NCI-H2081 (cell line): ENCODE data around the gene TIMP4.
A peak's percentile ranks its signal among the peaks of the same experiment; 100 is the strongest.

Experiments used
- DNase-seq, 2 experiments: peaks; one replicate each; lab custom pipeline; 2025; lab: John Stamatoyannopoulos, UW

The TIMP4 gene

DNA sequence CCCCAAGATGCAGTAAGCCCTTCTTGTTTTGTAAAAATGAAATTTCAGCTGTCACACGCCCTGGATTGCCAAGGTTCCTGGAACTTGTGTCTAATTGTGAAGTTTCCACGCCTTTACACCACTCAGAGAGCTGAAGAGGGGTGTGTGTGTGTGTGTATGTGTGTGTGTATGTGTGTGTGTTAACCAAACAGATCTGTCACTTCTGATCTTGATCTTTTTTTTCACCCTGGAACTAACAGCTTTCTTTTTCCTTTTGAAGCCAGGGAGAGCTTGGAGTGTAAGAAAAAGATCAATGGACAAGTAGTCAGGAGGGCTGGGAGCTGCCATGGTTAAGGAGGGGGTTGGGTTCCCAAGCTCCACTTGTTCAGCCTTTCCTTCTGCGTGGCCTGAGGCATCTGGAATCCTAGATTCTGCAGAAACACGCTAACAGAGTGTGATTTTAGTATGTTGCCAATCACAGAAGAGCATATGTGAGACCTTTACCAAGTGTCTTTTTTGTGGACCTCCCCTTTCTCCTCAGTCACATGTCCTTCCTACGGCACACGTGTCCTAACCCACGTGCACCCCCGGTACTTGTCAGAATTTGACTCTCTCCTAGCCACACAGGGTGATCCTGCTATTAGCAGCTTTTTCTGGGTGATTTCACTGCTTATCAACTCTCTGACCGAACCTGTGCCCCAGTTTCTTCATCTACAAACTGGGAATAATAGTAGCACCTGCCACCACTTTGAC is 11.5 kb downstream of the TIMP4 start:
- no peak for DNase-seq

- no peak for DNase-seq
These were observed 14.7 kb downstream of the TIMP4 start for GRCh38 chr3:12143949-12144504.

GRCh38 chr3:12142476-12142875 is 16.2 kb downstream of the TIMP4 start:
- DNase-seq = no peak

DNA sequence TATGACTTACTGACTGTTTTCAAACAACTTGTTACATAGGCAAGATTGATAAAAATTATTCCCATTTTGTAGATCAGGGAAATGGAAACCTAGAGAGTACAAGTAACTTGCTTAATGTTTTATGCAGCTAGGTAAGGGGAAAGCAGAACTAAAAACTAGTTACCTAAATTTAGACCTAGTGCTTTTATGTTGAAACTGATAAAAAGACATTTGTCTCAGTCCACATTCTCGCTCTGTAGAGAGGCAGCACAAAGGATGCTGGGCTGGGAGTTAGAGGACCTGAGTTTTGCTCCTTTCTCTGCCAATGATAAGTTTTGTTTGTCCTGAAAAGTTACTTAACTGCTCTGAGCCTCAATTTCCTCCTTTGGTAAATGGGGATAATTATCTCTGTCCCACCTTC is 17.4 kb downstream of the TIMP4 start:
- no peak for DNase-seq

GRCh38 chr3:12139111-12139511 is 19.6 kb downstream of the TIMP4 start:
- DNase-seq = no peak

DNA sequence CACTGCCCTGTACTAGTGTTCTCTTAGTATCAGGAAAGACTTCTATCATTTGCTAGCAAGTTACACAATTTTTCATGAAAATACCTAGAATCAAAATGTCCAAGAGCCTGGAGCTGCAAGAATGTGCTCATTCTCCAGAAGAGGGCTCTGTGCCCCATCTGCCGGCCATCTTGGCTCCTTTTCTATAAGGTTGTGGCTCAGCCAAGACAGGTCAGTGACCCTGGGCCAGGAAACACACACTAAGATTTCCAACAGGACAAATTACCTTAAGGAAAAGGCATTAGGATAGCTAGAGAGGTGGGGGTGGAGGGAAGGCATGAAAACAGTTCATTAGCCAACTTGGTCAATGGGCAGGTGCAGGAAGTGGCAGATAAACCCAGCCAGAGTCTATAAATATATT is 20.7 kb downstream of the TIMP4 start:
- no peak for DNase-seq

DNA sequence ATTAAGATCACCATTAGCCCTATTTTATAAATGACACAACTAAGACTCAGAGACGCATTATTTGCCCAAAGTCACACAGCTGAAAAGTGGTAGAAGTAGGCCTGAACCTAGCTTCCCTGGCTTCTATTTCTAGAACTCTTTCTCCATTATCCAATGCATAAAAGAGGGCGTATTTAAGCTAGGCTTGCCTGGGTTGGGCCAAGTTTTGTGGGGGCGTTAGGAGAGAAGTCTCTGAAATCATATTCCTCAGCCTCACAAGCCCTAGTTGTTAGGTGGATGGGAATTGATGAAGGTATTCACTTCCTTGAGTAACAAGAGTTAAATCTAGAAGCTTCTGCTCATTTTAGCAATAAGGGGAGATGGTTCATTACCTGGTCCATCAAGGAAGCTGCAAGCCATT is 22.3 kb downstream of the TIMP4 start:
- no peak for DNase-seq

DNA sequence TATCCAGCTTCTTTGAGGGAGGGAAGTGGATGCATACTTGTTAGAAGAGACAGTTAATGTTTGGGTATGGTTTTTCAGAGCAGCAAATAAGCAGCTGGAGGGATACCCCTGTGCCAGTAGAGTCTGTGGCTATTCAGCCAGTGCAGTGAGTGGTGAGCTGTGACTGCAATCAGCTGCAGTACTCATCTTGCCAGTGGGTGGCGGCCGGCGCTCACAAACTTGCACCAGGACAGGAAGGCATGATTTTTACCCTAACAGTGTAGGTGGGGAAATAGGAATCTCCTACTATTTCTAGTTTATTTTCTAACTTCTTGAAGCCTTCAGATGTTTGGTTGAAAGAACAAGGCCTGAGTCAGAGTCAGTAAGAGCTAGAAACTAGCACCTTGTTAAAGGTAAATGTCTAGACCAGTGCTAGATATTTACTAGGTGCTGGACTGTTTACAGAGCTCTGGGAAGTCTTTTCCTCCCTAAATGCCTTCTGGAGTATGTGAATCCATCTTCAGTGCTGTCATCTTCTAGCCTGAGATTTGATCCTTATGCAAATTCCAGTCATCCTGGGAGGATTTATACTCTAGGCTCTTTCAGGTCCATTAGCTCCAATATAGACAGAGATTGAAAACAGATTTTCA is 23.6 kb downstream of the TIMP4 start:
- DNase-seq = peak; percentile 42 to 43

GRCh38 chr3:12132881-12133280 is 25.8 kb downstream of the TIMP4 start:
- DNase-seq = no peak

GRCh38 chr3:12131351-12132090 is 27.2 kb downstream of the TIMP4 start:
- no peak for DNase-seq

GRCh38 chr3:12127391-12127790 is 31.3 kb downstream of the TIMP4 start:
- DNase-seq = no peak

GRCh38 chr3:12125772-12126171 is 32.9 kb downstream of the TIMP4 start:
- DNase-seq = no peak

DNA sequence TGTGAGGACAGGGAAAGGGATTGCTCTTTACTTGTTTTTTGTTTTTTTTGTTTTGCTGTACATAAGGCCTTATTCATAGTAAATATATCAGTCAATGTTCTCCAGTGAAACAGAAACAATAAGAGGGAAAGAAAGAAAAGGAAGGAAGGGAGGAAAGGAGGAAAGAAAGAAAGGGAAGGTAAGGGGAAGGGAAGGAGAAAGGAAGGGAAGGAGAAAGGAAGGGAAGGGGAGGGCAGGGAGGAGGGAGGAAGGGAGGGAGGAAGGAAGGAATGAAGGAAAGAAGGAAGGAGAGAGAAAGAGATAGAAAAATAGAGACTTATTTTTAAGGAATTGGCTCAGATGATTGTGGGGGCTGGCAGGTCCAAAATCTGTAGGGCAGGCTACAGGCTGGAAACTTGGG is 37.2 kb downstream of the TIMP4 start:
- DNase-seq = no peak

GRCh38 chr3:12120374-12121140 is 38.2 kb downstream of the TIMP4 start:
- no peak for DNase-seq

- DNase-seq = no peak
These were observed 41.2 kb downstream of the TIMP4 start for GRCh38 chr3:12117473-12117872.

DNA sequence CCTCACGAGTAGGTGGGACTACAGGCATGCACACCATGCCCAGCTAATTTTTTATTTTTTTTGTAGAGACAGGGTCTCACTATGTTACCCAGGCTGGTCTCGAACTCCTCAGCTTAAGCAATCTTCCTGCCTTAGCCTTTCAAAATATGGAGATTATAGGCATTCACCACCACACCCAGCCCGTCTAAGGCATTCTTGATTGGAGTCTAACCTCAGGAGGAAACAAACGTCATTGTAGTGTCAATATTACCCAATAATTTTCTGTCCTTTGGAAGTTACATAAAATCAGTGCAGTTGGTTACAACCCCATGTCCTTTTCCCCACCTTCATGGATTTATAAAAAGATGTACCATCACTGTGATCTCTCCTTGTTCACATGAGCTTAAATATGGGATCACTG is 41.8 kb downstream of the TIMP4 start:
- DNase-seq = no peak

DNA sequence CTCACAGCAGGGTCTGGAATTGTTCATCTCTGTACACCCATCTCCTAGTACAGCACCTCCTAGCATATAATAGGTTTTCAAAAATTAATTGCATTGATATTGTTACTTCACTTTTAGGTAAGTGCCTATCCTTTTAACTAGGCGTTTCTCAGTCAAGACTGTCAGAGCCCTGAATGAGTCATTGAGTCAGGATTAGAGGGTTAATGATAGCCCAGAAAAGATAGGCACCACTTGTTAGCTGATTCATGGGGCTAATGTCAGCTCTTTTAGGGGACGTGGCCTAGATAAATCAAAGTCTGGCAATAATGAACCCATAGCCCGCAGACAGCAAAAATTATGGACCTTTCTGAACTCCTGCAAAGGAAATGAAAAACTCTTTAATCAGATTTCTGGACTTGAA is 42.9 kb downstream of the TIMP4 start:
- no peak for DNase-seq

DNA sequence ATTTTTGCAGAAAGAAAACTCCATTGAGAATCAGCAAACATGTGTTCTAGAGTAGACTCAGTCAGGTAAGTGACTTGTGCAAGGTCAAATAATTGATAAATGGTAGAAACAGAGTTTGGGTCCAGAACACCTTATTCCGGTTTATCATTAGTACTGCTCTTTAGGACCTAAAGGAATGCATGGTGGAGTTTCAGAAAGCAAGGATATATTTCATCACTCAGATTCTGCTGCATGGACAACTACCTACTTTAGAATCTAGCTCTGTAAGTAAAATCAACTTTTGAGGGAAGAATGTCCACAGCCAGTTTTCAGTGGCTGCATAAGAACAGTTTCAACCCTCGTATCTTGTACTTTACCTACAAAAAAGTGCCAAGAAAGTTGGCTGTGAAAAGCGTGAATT is 43.6 kb downstream of the TIMP4 start:
- no peak for DNase-seq

GRCh38 chr3:12114251-12114650 is 44.5 kb downstream of the TIMP4 start:
- no peak for DNase-seq

GRCh38 chr3:12107071-12107713 is 51.5 kb downstream of the TIMP4 start:
- no peak for DNase-seq
